Panc1 (cell line): Measurements from ENCODE around the gene GNAO1. TPM values are rescaled to one million over a fixed set of nuclear protein-coding genes. Genes with fewer than 3 reads are reported as not detected.

ENCODE experiments used
- ATAC-seq: fragments of 200-7000 bp; cut with Tn5 transposase; 2 replicates; pipeline ENCODE4 v1.9.1; 2020; ENCODE audit warnings: mild to moderate bottlenecking, moderate library complexity
- BruUV-seq: library from RNA; stranded (reverse); fragments of 400-500 nt; replicated peaks from 2 replicates; lab custom pipeline; 2021; lab: Mats Ljungman, UMichigan
- CTCF ChIA-PET: fragments of 300-600 bp; sonication (Branson Sonifier 250); formaldehyde crosslinking; loops from one replicate; lab custom pipeline; 2022; ENCODE audit warnings: antibody characterized with exemption; lab: Charles Lee
- POLR2A ChIA-PET: fragments of 300-600 bp; sonication (Branson Sonifier 250); formaldehyde crosslinking; loops from one replicate; lab custom pipeline; 2022; ENCODE audit warnings: antibody characterized with exemption; lab: Charles Lee
- DNase-seq: peaks from one replicate; pipeline ENCODE4 v3.0.0-alpha.2; 2010; ENCODE audit warnings: low read depth, low spot score
- H3K27ac ChIP-seq: 2 replicates; pipeline ENCODE4 v1.5.1; 2011; ENCODE audit warnings: mild to moderate bottlenecking, low read length, inconsistent platforms
- H3K27me3 ChIP-seq: fragments of 200-500 bp; sonication (Bioruptor generic); 2 replicates; pipeline ENCODE4 v1.6.0; 2014; ENCODE audit warnings: low read length, inconsistent platforms; ENCODE audit not compliant: control insufficient read depth, insufficient read depth
- H3K36me3 ChIP-seq: fragments of 200-500 bp; sonication (Bioruptor generic); 2 replicates; pipeline ENCODE4 v1.5.1; 2014; ENCODE audit warnings: inconsistent platforms, mild to moderate bottlenecking, low read length, moderate library complexity; ENCODE audit not compliant: control insufficient read depth, insufficient read depth
- H3K4me1 ChIP-seq: 2 replicates; pipeline ENCODE4 v1.5.1; 2011; ENCODE audit warnings: inconsistent platforms, mild to moderate bottlenecking, low read length, moderate library complexity; ENCODE audit not compliant: control insufficient read depth, insufficient read depth
- H3K4me3 ChIP-seq, 2 experiments: 2 replicates each; pipeline ENCODE4 v1.5.1; 2011 to 2012; ENCODE audit warnings: low read depth in 2 of 2, low read length in 2 of 2, mild to moderate bottlenecking in 2 of 2, inconsistent platforms in 1 of 2, moderate library complexity in 1 of 2
- H3K9me3 ChIP-seq: fragments of 200-500 bp; sonication (Bioruptor generic); 2 replicates; pipeline ENCODE4 v1.5.1; 2014; ENCODE audit warnings: low read depth, mild to moderate bottlenecking, inconsistent platforms, low read length, moderate library complexity; ENCODE audit not compliant: control insufficient read depth, insufficient read depth
- CTCF ChIP-seq: fragments of 450-650 bp; IDR thresholded peaks from 2 replicates; pipeline ENCODE4 v1.5.1; 2017; ENCODE audit warnings: mild to moderate bottlenecking
- POLR2AphosphoS5 ChIP-seq: IDR thresholded peaks from 2 replicates; pipeline ENCODE4 v1.6.1; 2012; ENCODE audit warnings: mild to moderate bottlenecking, low read depth, low read length, moderate library complexity
- REST ChIP-seq, 2 experiments: IDR thresholded peaks; 2 replicates each; pipeline ENCODE4 v1.6.1; 2011 to 2012; ENCODE audit warnings: low read depth in 2 of 2, control low read depth in 1 of 2, low read length in 1 of 2, mild to moderate bottlenecking in 1 of 2, moderate library complexity in 1 of 2; ENCODE audit not compliant: insufficient read depth in 1 of 2
- SIN3A ChIP-seq: IDR thresholded peaks from 2 replicates; pipeline ENCODE4 v1.6.1; 2012; ENCODE audit warnings: low read depth, mild to moderate bottlenecking, low read length, moderate library complexity, borderline replicate concordance; ENCODE audit not compliant: insufficient read depth
- TCF7L2 ChIP-seq: IDR thresholded peaks from 2 replicates; pipeline ENCODE4 v1.6.1; 2011; ENCODE audit warnings: mild to moderate bottlenecking, low read depth, low read length, inconsistent platforms
- in situ Hi-C: cut with HindIII; loops from 2 replicates; pipeline ENCODE4 v1.10.0; 2016; ENCODE audit warnings: low sequenced_read_pairs, low pct_unique_long_range_greater_than_20kb
- intact Hi-C: fragments of 100-400 bp; cut with micrococcal nuclease; formaldehyde crosslinking; loops from one replicate; pipeline ENCODE4 v1.10.0; 2022; ENCODE audit not compliant: unreplicated experiment
- total RNA-seq: library from RNA; stranded (reverse); gene quantifications from one replicate; pipeline ENCODE4 v1.2.1, GENCODE V29; 2021; ENCODE audit not compliant: unreplicated experiment

The GNAO1 gene
- total RNA-seq, 1 experiment from 2014 or later, result 33.4 TPM

GRCh38 chr16:56257666-56258342, 66.5 kb downstream of the GNAO1 start:
- Histone ChIP-seq H3K4me3 (no peak overlapping the region), H3K27me3 (no peaks in the 10 kb centered on the region), H3K4me1 (no peaks in the 10 kb centered on the region; the same call in 1 of the 2 replicates), H3K36me3 (no peaks in the 10 kb centered on the region), H3K9me3 (no peaks in the 10 kb centered on the region), H3K27ac (no peak overlapping the region)
- intact Hi-C loops (no loop called here), in situ Hi-C loops (no loop called here)
- TF ChIP-seq POLR2AphosphoS5, result no peak
- no peak for TF ChIP-seq CTCF
- no peak for TF ChIP-seq REST (IDR thresholded peaks at IDR 0.05; ENCODE audit: insufficient read depth in 1 of 2, low read depth in 2 of 2, low read length in 1 of 2)
- TF ChIP-seq SIN3A, result no peak
- TF ChIP-seq TCF7L2, result no peak
- CTCF ChIA-PET, result no interaction called here
- DNase-seq (no peak), ATAC-seq (no peak)
- POLR2A ChIA-PET, result no interaction called here
- BruUV-seq, result no TSS peak

- in situ Hi-C loops (no loop called here), intact Hi-C loops (no loop called here)
Measured at GRCh38 chr16:56258508-56259424, 67.5 kb downstream of the GNAO1 start.

More at GRCh38 chr16:56258508-56259424, 67.5 kb downstream of the GNAO1 start:
- no peaks in the 10 kb centered on the region; the same call in 1 of the 2 replicates for H3K4me1 ChIP-seq
- H3K27ac ChIP-seq, result no peak overlapping the region
- no peak overlapping the region for H3K4me3 ChIP-seq
- DNase-seq (no peak), ATAC-seq (no peak)
- ChIA-PET CTCF (no interaction called here), POLR2A (no interaction called here)
- H3K36me3 ChIP-seq, result no peaks in the 10 kb centered on the region
- no peaks in the 10 kb centered on the region for H3K27me3 ChIP-seq
- BruUV-seq, result no TSS peak
- TF ChIP-seq TCF7L2, result no peak
- TF ChIP-seq CTCF, result no peak
- no peak for TF ChIP-seq REST (IDR thresholded peaks at IDR 0.05; ENCODE audit: insufficient read depth in 1 of 2, low read depth in 2 of 2, low read length in 1 of 2)
- TF ChIP-seq SIN3A, result no peak
- no peak for TF ChIP-seq POLR2AphosphoS5
- no peaks in the 10 kb centered on the region for H3K9me3 ChIP-seq
